Activated T-helper 1 cell treated with anti-CD3 and anti-CD28 coated beads, Interleukin-12 subunit alpha, Interleukin-12 subunit beta, Interleukin-2, Interleukin-4 antibody, amounts not matched to agents 30 ng/mL and 10 ng/mL and 1 ng/mL, durations not matched to agents 14 hours and 24 hours and 36 hours (primary cell): ENCODE data around the gene CALML5. TPM values are rescaled to one million over a fixed set of nuclear protein-coding genes. Genes with fewer than 3 reads are reported as not detected.
A peak's percentile ranks its signal among the peaks of the same experiment; 100 is the strongest.

Experiments used
- DNase-seq: peaks from one replicate; pipeline ENCODE4 v3.0.0; 2021; ENCODE audit warnings: low spot score
- H3K27ac Mint-ChIP-seq: one replicate; pipeline ENCODE4 v1.8.0; 2021; ENCODE audit warnings: mild to moderate bottlenecking, mixed read lengths
- H3K27me3 Mint-ChIP-seq: one replicate; pipeline ENCODE4 v1.8.0; 2022; ENCODE audit warnings: mild to moderate bottlenecking, moderate library complexity, mixed read lengths; ENCODE audit not compliant: insufficient read depth
- H3K36me3 Mint-ChIP-seq: one replicate; pipeline ENCODE4 v1.8.0; 2021; ENCODE audit warnings: low read depth, mixed read lengths
- H3K4me1 Mint-ChIP-seq: one replicate; pipeline ENCODE4 v1.8.0; 2021; ENCODE audit warnings: low read depth, mixed read lengths
- H3K4me3 Mint-ChIP-seq: one replicate; pipeline ENCODE4 v1.8.0; 2021; ENCODE audit warnings: mild to moderate bottlenecking, moderate library complexity, mixed read lengths
- H3K9me3 Mint-ChIP-seq: one replicate; pipeline ENCODE4 v1.8.0; 2021; ENCODE audit warnings: mixed read lengths
- intact Hi-C: fragments of 100-400 bp; cut with micrococcal nuclease; formaldehyde crosslinking; loops from one replicate; pipeline ENCODE4 v1.15.1; 2024
- total RNA-seq: library from RNA; stranded (reverse); gene quantifications from 2 replicates; pipeline ENCODE4 v1.2.3, GENCODE V29; 2022

The CALML5 gene
- total RNA-seq, 1 donor from 2014 or later: not detected

- Mint-ChIP-seq H3K36me3 (no peaks in the 10 kb centered on the region), H3K4me3 (no peak overlapping the region)
Measured at GRCh38 chr10:5486853-5487235, 12.5 kb downstream of the CALML5 start.

GRCh38 chr10:5485948-5486852, 13.2 kb downstream of the CALML5 start:
- intact Hi-C loops: no loop called here
- no peaks in the 10 kb centered on the region for H3K36me3 Mint-ChIP-seq
- H3K4me3 Mint-ChIP-seq: no peak overlapping the region
- H3K27ac Mint-ChIP-seq: no peak overlapping the region
- DNase-seq: no peak
- no peaks in the 10 kb centered on the region for H3K9me3 Mint-ChIP-seq
- peaks cover 4% of the 10 kb centered on the region for H3K27me3 Mint-ChIP-seq
- H3K4me1 Mint-ChIP-seq: peaks cover 5% of the 10 kb centered on the region

More at GRCh38 chr10:5486853-5487235, 12.5 kb downstream of the CALML5 start:
- peaks cover 5% of the 10 kb centered on the region for H3K4me1 Mint-ChIP-seq
- H3K27me3 Mint-ChIP-seq: peaks cover 4% of the 10 kb centered on the region
- no peak overlapping the region for H3K27ac Mint-ChIP-seq
- no peak for DNase-seq
- no peaks in the 10 kb centered on the region for H3K9me3 Mint-ChIP-seq
- intact Hi-C loops: no loop called here

DNA sequence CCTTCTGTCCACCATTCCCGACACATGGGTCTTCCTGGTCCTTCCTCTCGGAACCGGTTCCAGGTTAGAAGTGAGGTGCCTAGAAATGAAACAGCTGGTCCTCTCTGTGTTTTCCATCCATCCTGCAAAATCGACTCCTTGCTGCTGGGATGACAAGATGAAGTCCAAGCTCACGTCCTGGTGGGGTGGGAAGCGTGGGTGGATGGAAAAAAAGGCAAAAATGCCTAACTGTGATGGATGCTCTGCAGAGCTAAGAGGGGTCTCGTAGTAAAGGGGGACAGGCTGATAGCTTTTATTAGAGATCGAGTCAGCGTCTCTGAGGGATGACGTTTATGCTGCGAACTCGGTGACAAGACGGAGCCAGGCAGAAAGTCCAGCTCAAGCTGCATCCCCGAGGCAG, 14.1 kb downstream of the CALML5 start:
- intact Hi-C loops: no loop called here
- H3K9me3 Mint-ChIP-seq: no peaks in the 10 kb centered on the region
- H3K27me3 Mint-ChIP-seq: peaks cover 4% of the 10 kb centered on the region
- peaks cover 5% of the 10 kb centered on the region for H3K4me1 Mint-ChIP-seq
- H3K36me3 Mint-ChIP-seq: no peaks in the 10 kb centered on the region
- H3K4me3 Mint-ChIP-seq: no peak overlapping the region
- DNase-seq: no peak
- H3K27ac Mint-ChIP-seq: no peak overlapping the region

GRCh38 chr10:5484205-5484604, 15.2 kb downstream of the CALML5 start:
- peaks cover 9% of the 10 kb centered on the region for H3K4me1 Mint-ChIP-seq
- H3K27ac Mint-ChIP-seq: no peak overlapping the region
- no peak overlapping the region for H3K4me3 Mint-ChIP-seq
- intact Hi-C loops: no loop called here
- no peak for DNase-seq
- no peaks in the 10 kb centered on the region for H3K36me3 Mint-ChIP-seq
- H3K9me3 Mint-ChIP-seq: no peaks in the 10 kb centered on the region
- peaks cover 6% of the 10 kb centered on the region for H3K27me3 Mint-ChIP-seq

GRCh38 chr10:5482016-5482415, 17.4 kb downstream of the CALML5 start:
- intact Hi-C loops: no loop called here
- Mint-ChIP-seq H3K4me3 (no peak overlapping the region), H3K4me1 (peaks cover 6% of the 10 kb centered on the region), H3K9me3 (no peaks in the 10 kb centered on the region), H3K36me3 (no peaks in the 10 kb centered on the region), H3K27ac (no peak overlapping the region), H3K27me3 (peaks cover 6% of the 10 kb centered on the region)
- DNase-seq: no peak

DNA sequence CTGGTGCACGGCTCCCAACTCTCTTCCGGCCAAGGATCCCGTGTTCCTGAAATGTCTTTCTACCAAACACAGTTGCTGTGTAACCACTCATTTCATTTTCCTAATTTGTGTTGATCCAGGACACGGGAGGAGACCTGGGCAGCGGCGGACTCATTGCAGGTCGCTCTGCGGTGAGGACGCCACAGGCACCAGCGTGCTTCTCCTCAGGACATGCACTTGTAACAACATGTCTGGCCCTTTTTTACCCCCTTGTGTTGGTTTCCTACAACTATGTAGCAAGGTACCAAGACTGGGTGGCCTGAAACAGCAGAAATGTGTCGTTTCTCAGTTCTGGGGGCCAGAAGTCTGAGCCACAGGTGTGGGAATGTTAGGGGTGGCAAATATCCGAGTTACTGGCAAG, 18.2 kb downstream of the CALML5 start:
- Mint-ChIP-seq H3K9me3 (no peaks in the 10 kb centered on the region), H3K36me3 (no peaks in the 10 kb centered on the region), H3K27ac (no peak overlapping the region), H3K4me3 (no peak overlapping the region), H3K27me3 (peaks cover 6% of the 10 kb centered on the region), H3K4me1 (peaks cover 6% of the 10 kb centered on the region)
- intact Hi-C loops: no loop called here
- no peak for DNase-seq

GRCh38 chr10:5480162-5480941, 19.0 kb downstream of the CALML5 start:
- H3K4me1 Mint-ChIP-seq: peaks cover 6% of the 10 kb centered on the region
- H3K4me3 Mint-ChIP-seq: no peak overlapping the region
- H3K9me3 Mint-ChIP-seq: no peaks in the 10 kb centered on the region
- intact Hi-C loops: no loop called here
- H3K27me3 Mint-ChIP-seq: peaks cover 6% of the 10 kb centered on the region
- no peak overlapping the region for H3K27ac Mint-ChIP-seq
- H3K36me3 Mint-ChIP-seq: no peaks in the 10 kb centered on the region
- DNase-seq: no peak

DNA sequence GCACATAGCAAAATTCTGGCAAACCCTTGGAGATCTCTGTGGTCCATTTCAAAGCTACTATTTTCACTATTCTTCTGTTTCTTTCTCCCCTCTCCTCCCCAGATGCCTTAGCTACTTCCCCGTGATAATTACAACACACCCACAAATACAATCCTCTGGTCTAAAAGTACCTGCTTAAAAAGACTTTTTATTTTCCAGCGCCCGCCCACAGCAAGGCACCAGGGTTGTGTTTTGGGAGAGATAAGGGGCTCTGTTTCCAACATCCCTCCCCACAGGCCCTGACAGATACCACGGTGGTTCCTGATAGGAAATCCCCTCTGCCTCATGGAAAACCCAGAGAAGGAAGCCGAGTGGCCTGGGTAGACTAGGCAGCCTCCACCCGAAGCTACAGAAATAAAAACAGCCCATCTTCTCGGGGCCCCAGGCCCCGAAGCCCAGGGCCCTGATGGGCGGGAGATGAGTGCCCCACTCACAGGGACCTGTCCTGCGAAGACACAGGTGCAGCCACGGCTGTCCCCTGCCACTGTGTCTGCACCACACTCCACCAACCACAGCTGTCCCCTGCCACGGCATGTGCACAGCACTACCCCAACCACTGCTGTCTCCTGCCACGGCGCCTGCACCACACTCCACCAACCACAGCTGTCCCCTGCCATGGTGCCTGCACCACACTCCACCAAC, 19.7 kb downstream of the CALML5 start:
- Mint-ChIP-seq H3K36me3 (no peaks in the 10 kb centered on the region), H3K9me3 (no peaks in the 10 kb centered on the region), H3K27ac (peak overlapping the region; percentile 40), H3K27me3 (peaks cover 3% of the 10 kb centered on the region), H3K4me3 (no peak overlapping the region), H3K4me1 (peaks cover 6% of the 10 kb centered on the region)
- no peak for DNase-seq
- intact Hi-C loops: no loop called here

- Mint-ChIP-seq H3K27ac (no peak overlapping the region), H3K4me1 (peaks cover 6% of the 10 kb centered on the region), H3K9me3 (no peaks in the 10 kb centered on the region), H3K4me3 (no peak overlapping the region), H3K36me3 (no peaks in the 10 kb centered on the region), H3K27me3 (peaks cover 6% of the 10 kb centered on the region)
- DNase-seq: no peak
- intact Hi-C loops: no loop called here
Measured at GRCh38 chr10:5478694-5479305, 20.6 kb downstream of the CALML5 start.

DNA sequence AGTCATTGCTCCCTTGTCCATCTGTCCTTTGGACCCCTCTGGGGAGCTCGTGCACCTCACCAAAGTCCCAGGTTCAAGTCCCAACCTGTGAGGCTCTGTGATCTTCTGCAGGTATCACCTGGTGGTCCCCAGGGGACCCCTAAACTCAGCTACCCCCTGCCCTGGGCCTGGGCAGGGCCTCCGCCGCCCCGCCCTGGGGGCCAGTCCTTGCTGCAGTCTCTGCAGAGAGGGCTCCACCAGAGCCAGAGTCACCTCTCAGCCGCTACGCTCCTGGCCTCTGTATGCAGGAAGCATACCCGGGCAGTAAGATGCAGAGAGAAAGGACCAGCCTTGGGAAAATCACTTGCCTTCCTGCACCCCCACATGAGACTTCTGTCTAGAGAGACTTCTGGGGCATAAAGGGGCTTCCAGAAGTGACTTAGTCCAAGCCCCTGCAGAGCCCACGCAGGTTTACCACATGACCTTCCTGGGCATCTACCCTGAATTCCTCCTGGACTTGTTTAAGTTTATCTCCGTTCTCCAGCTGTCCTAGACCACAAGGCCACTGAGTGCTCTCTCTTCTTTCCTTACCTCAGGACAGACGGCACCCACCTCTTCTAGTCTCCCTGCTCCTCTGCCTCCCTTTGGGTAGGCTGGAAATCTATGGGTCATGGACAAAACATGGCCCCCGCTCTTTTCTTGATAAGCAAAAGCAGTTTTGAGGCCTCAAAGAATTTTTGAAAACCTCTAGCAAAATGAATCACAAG, 21.2 kb downstream of the CALML5 start:
- Mint-ChIP-seq H3K9me3 (no peaks in the 10 kb centered on the region), H3K36me3 (no peaks in the 10 kb centered on the region), H3K4me1 (peaks cover 6% of the 10 kb centered on the region), H3K4me3 (no peak overlapping the region), H3K27ac (no peak overlapping the region), H3K27me3 (peaks cover 5% of the 10 kb centered on the region)
- DNase-seq: no peak
- intact Hi-C loops: no loop called here

DNA sequence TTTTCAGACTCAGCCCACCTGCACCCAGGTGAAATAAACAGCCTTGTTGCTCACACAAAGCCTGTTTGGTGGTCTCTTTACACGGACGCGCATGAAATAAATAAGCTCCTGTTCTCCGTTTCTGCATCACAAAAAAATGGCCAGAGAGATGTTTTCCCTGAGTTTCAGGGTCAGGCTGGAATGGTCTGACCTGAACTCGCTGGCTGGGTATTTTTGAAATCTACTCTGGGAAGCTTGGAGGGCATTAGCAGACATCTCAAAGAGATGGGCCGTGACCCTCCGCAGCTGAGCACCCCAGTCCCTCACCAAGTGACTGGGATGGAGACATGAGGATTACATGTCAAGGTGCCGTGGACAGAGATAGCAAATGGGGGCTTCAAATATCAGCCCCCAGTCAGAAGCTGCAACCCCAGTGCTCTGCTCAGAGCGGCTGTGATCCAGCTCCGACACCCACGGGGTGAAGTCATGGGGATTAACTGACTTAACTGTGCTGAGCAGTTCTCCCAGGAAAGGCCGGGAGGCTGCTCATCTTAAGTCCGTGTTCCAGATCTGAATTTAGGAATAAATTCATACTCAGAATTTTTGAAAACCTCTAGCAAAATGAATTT, 22.3 kb downstream of the CALML5 start:
- intact Hi-C loops: no loop called here
- no peak for DNase-seq
- Mint-ChIP-seq H3K27me3 (peaks cover 5% of the 10 kb centered on the region), H3K9me3 (no peaks in the 10 kb centered on the region), H3K4me1 (peaks cover 6% of the 10 kb centered on the region), H3K36me3 (no peaks in the 10 kb centered on the region), H3K27ac (no peak overlapping the region), H3K4me3 (no peak overlapping the region)
